ENCODE results near the gene COL1A2. TPM values are rescaled to one million over a fixed set of nuclear protein-coding genes. Genes with fewer than 3 reads are reported as not detected.

The COL1A2 gene
- total RNA-seq, 1 donor from 2014 or later, result 11.2 TPM

- H3K4me3 ChIP-seq (ENCODE audit: low read depth, low read length), result no peak overlapping the region
- TF ChIP-seq CTCF (IDR thresholded peaks at IDR 0.05; ENCODE audit: insufficient read depth, low read length, poor library complexity, severe bottlenecking), result no peak
- no peaks in the 10 kb centered on the region for H3K36me3 ChIP-seq (ENCODE audit: control insufficient read depth, insufficient read depth, low read length)
- H3K27me3 ChIP-seq (ENCODE audit: control insufficient read depth, insufficient read depth, low read length), result no peaks in the 10 kb centered on the region
- DNase-seq (ENCODE audit: low read depth), result no peak
Observed at GRCh38 chr7:94397722-94398121, 3.0 kb downstream of the COL1A2 start.

- Histone ChIP-seq H3K4me3 (ENCODE audit: low read depth, low read length) (no peak overlapping the region), H3K36me3 (ENCODE audit: control insufficient read depth, insufficient read depth, low read length) (no peaks in the 10 kb centered on the region), H3K27me3 (ENCODE audit: control insufficient read depth, insufficient read depth, low read length) (no peaks in the 10 kb centered on the region)
- no peak for TF ChIP-seq CTCF (IDR thresholded peaks at IDR 0.05; ENCODE audit: insufficient read depth, low read length, poor library complexity, severe bottlenecking)
- no peak for DNase-seq (ENCODE audit: low read depth)
Observed at GRCh38 chr7:94398841-94399240, 4.1 kb downstream of the COL1A2 start.

- Histone ChIP-seq H3K27me3 (ENCODE audit: control insufficient read depth, insufficient read depth, low read length) (no peaks in the 10 kb centered on the region), H3K36me3 (ENCODE audit: control insufficient read depth, insufficient read depth, low read length) (no peaks in the 10 kb centered on the region), H3K4me3 (ENCODE audit: low read depth, low read length) (no peak overlapping the region)
- DNase-seq (ENCODE audit: low read depth), result no peak
- no peak for TF ChIP-seq CTCF (IDR thresholded peaks at IDR 0.05; ENCODE audit: insufficient read depth, low read length, poor library complexity, severe bottlenecking)
Observed at GRCh38 chr7:94400022-94400421, 5.3 kb downstream of the COL1A2 start.

- H3K27me3 ChIP-seq (ENCODE audit: control insufficient read depth, insufficient read depth, low read length), result no peaks in the 10 kb centered on the region
- no peak overlapping the region for H3K4me3 ChIP-seq (ENCODE audit: low read depth, low read length)
- DNase-seq (ENCODE audit: low read depth), result no peak
- no peak for TF ChIP-seq CTCF (IDR thresholded peaks at IDR 0.05; ENCODE audit: insufficient read depth, low read length, poor library complexity, severe bottlenecking)
- no peaks in the 10 kb centered on the region for H3K36me3 ChIP-seq (ENCODE audit: control insufficient read depth, insufficient read depth, low read length)
Observed at GRCh38 chr7:94400643-94401427, 6.1 kb downstream of the COL1A2 start.

GRCh38 chr7:94401428-94401814, 6.7 kb downstream of the COL1A2 start:
- H3K36me3 ChIP-seq (ENCODE audit: control insufficient read depth, insufficient read depth, low read length), result no peaks in the 10 kb centered on the region
- H3K27me3 ChIP-seq (ENCODE audit: control insufficient read depth, insufficient read depth, low read length), result no peaks in the 10 kb centered on the region
- DNase-seq (ENCODE audit: low read depth), result no peak
- H3K4me3 ChIP-seq (ENCODE audit: low read depth, low read length), result no peak overlapping the region
- TF ChIP-seq CTCF (IDR thresholded peaks at IDR 0.05; ENCODE audit: insufficient read depth, low read length, poor library complexity, severe bottlenecking), result no peak

- no peak for TF ChIP-seq CTCF (IDR thresholded peaks at IDR 0.05; ENCODE audit: insufficient read depth, low read length, poor library complexity, severe bottlenecking)
- no peak overlapping the region for H3K4me3 ChIP-seq (ENCODE audit: low read depth, low read length)
- DNase-seq (ENCODE audit: low read depth), result no peak
- no peaks in the 10 kb centered on the region for H3K27me3 ChIP-seq (ENCODE audit: control insufficient read depth, insufficient read depth, low read length)
- H3K36me3 ChIP-seq (ENCODE audit: control insufficient read depth, insufficient read depth, low read length), result no peaks in the 10 kb centered on the region
Observed at GRCh38 chr7:94403546-94403945, 8.9 kb downstream of the COL1A2 start.
